ENCODE measurements around the gene SLX4IP. TPM values are rescaled to one million over a fixed set of nuclear protein-coding genes. Genes with fewer than 3 reads are reported as not detected.

The SLX4IP gene
- total and polyA plus RNA-seq, 2 donors (not counting 1 experiment from before 2014, with no cell fraction given) = 2.0 to 8.1 TPM

DNA sequence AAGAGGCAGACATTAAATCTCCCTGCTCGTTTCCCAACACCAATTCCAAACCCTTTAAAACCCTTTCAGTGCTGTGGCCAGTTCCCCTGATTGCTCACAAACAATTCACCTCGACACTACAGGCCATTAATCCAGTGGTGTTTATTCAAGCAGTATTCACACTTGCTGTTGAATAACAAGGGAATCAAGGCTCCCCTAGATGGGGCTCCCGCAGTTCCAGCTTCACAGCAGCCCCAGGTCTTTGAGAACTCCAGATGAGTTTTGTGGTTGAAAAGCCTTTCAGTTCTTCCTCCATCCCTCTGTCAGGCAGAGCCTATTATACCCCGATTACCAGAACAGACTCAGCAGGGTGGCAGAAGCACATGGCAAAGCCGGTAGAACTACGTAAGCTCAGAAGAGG is 202.5 kb downstream of the SLX4IP start:
- intact Hi-C loops (cut with micrococcal nuclease) = no loop called here
- Histone ChIP-seq H3K36me3 (replicated peaks in 1 of 2; ENCODE audit: control extremely low read depth in 1 of 2, control insufficient read depth in 1 of 2, extremely low read depth in 1 of 2, insufficient read depth in 2 of 2, low read length in 1 of 2) (no peaks in the 10 kb centered on the region), H2AFZ (ENCODE audit: insufficient read depth, low read depth, low read length, poor library complexity, severe bottlenecking) (no peak overlapping the region), H4K20me1 (ENCODE audit: control insufficient read depth, insufficient read depth, low read length, poor library complexity, severe bottlenecking) (no peaks in the 10 kb centered on the region), H3K27ac (ENCODE audit: low read length in 2 of 2) (no peak overlapping the region), H3K9ac (ENCODE audit: low read length) (no peak overlapping the region), H3K4me1 (ENCODE audit: control insufficient read depth in 2 of 2, insufficient read depth in 2 of 2, low read length in 2 of 2) (peaks cover 16 to 19% of the 10 kb centered on the region in 2 donors), H3K27me3 (replicated peaks in 1 of 4; ENCODE audit: control extremely low read depth in 1 of 4, control insufficient read depth in 3 of 4, insufficient read depth in 4 of 4, low read length in 3 of 4) (no peaks in the 10 kb centered on the region), H3K9me3 (ENCODE audit: control extremely low read depth in 1 of 3, control insufficient read depth in 2 of 3, insufficient read depth in 1 of 3, low read length in 2 of 3) (no peaks in the 10 kb centered on the region), H3K4me3 (ENCODE audit: control extremely low read depth in 1 of 5, extremely low read depth in 1 of 5, insufficient read depth in 1 of 5, low read depth in 2 of 5, low read length in 4 of 5) (no peak overlapping the region), H3K4me2 (replicated peaks; ENCODE audit: low read depth, low read length, poor library complexity, severe bottlenecking) (no peak overlapping the region), H3K79me2 (ENCODE audit: control insufficient read depth, insufficient read depth, low read length) (no peaks in the 10 kb centered on the region)
- Mint-ChIP-seq H3K27ac (no peak overlapping the region), H3K4me1 (peaks cover 20% of the 10 kb centered on the region), H3K9me3 (ENCODE audit: insufficient read depth) (no peaks in the 10 kb centered on the region), H3K4me3 (no peak overlapping the region), H3K27me3 (no peaks in the 10 kb centered on the region)
- ChIA-PET CTCF (no interaction called here), POLR2A (no interaction called here)
- no peak for TF ChIP-seq EZH2 (IDR thresholded peaks at IDR 0.05; ENCODE audit: borderline replicate concordance, insufficient read depth, low read depth, low read length, poor library complexity, severe bottlenecking)
- TF ChIP-seq, protein P1, sequence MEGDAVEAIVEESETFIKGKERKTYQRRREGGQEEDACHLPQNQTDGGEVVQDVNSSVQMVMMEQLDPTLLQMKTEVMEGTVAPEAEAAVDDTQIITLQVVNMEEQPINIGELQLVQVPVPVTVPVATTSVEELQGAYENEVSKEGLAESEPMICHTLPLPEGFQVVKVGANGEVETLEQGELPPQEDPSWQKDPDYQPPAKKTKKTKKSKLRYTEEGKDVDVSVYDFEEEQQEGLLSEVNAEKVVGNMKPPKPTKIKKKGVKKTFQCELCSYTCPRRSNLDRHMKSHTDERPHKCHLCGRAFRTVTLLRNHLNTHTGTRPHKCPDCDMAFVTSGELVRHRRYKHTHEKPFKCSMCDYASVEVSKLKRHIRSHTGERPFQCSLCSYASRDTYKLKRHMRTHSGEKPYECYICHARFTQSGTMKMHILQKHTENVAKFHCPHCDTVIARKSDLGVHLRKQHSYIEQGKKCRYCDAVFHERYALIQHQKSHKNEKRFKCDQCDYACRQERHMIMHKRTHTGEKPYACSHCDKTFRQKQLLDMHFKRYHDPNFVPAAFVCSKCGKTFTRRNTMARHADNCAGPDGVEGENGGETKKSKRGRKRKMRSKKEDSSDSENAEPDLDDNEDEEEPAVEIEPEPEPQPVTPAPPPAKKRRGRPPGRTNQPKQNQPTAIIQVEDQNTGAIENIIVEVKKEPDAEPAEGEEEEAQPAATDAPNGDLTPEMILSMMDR (IDR thresholded peaks at IDR 0.05) = no peak
- ATAC-seq (ENCODE audit: low read depth) (no peak), DNase-seq (no peak)
- WGBS (ENCODE audit: insufficient coverage) = 93% methylated on average over 2 of the region's 6 CpGs

DNA sequence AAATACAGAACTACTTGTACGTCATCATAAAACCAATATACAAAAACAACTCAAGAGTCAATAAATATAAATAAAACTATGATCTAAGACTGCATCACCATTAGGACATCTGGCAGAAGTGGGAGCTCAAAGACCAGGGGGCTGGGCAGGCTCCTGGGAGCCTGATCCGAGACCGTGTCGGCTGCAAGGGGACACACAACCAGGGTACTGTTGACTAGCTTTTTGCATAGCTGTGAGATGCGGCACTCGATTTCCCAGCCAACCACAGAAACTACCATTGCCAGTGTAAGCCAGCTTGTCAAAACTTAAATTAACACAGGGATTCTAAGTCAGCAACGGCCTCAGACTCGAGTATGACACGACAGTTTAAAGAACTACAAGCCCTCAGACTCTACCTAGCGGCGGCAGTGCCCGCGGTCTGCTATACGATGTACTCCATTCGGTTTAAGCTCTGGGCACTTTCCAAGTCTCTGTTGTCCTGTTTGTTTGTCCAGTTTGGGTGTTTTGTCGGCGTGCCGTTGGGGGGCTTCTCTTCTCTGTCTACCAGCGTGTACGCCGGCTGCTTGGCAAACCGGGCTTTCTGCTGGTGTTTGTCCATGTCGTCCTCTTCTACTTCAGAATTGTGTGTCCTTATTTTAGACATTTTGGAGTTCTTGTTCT is 204.1 kb downstream of the SLX4IP start:
- H3K27ac Mint-ChIP-seq = no peak overlapping the region
- ATAC-seq (ENCODE audit: low read depth) (no peak), DNase-seq (no peak)
- TF ChIP-seq, protein P1 (IDR thresholded peaks at IDR 0.05) = no peak
- TF ChIP-seq EZH2 (IDR thresholded peaks at IDR 0.05; ENCODE audit: borderline replicate concordance, insufficient read depth, low read depth, low read length, poor library complexity, severe bottlenecking) = no peak
- POLR2A ChIA-PET = no interaction called here
- Histone ChIP-seq H3K9ac (ENCODE audit: low read length) (no peak overlapping the region), H3K4me3 (ENCODE audit: control extremely low read depth in 1 of 5, extremely low read depth in 1 of 5, insufficient read depth in 1 of 5, low read depth in 2 of 5, low read length in 4 of 5) (no peak overlapping the region), H4K20me1 (ENCODE audit: control insufficient read depth, insufficient read depth, low read length, poor library complexity, severe bottlenecking) (no peaks in the 10 kb centered on the region), H3K4me1 (ENCODE audit: control insufficient read depth in 2 of 2, insufficient read depth in 2 of 2, low read length in 2 of 2) (peaks cover 5% of the 10 kb centered on the region in 2 donors), H3K4me2 (replicated peaks; ENCODE audit: low read depth, low read length, poor library complexity, severe bottlenecking) (no peak overlapping the region), H3K9me3 (ENCODE audit: control extremely low read depth in 1 of 3, control insufficient read depth in 2 of 3, insufficient read depth in 1 of 3, low read length in 2 of 3) (no peaks in the 10 kb centered on the region), H3K27me3 (replicated peaks in 1 of 4; ENCODE audit: control extremely low read depth in 1 of 4, control insufficient read depth in 3 of 4, insufficient read depth in 4 of 4, low read length in 3 of 4) (no peaks in the 10 kb centered on the region), H2AFZ (ENCODE audit: insufficient read depth, low read depth, low read length, poor library complexity, severe bottlenecking) (no peak overlapping the region), H3K27ac (ENCODE audit: low read length in 2 of 2) (no peak overlapping the region), H3K79me2 (ENCODE audit: control insufficient read depth, insufficient read depth, low read length) (no peaks in the 10 kb centered on the region), H3K36me3 (replicated peaks in 1 of 2; ENCODE audit: control extremely low read depth in 1 of 2, control insufficient read depth in 1 of 2, extremely low read depth in 1 of 2, insufficient read depth in 2 of 2, low read length in 1 of 2) (no peaks in the 10 kb centered on the region)
- H3K9me3 Mint-ChIP-seq (ENCODE audit: insufficient read depth) = no peaks in the 10 kb centered on the region
- H3K27me3 Mint-ChIP-seq = no peaks in the 10 kb centered on the region
- no peak overlapping the region for H3K4me3 Mint-ChIP-seq
- WGBS (ENCODE audit: insufficient coverage) = 96% methylated on average over 12 of the region's 23 CpGs
- intact Hi-C loops (cut with micrococcal nuclease) = no loop called here
- H3K4me1 Mint-ChIP-seq = peaks cover 4% of the 10 kb centered on the region
- CTCF ChIA-PET = no interaction called here

All from B cell (primary cell).